HepG2 (cell line): ENCODE measurements around the gene NUDT3. TPM values are rescaled to one million over a fixed set of nuclear protein-coding genes. Genes with fewer than 3 reads are reported as not detected.
A peak's percentile ranks its signal among the peaks of the same experiment; 100 is the strongest.

ENCODE experiments used
- AHR ChIP-seq: IDR thresholded peaks from 2 replicates; pipeline ENCODE4 v1.6.1; 2018; ENCODE audit warnings: missing genetic modification reagents, missing compliant biosample characterization
- ATF6 ChIP-seq: sonication (generic); formaldehyde crosslinking; conservative IDR thresholded peaks from 2 replicates; pipeline ENCODE4 v1.4.0; 2020; ENCODE audit warnings: missing genetic modification reagents
- CEBPG ChIP-seq: IDR thresholded peaks from 2 replicates; pipeline ENCODE4 v1.6.1; 2016
- CHD2 ChIP-seq: IDR thresholded peaks from 2 replicates; pipeline ENCODE4 v1.6.1; 2011; ENCODE audit warnings: low read depth, low read length, improper control_type of control experiment
- DMAP1 ChIP-seq: IDR thresholded peaks from 2 replicates; pipeline ENCODE4 v1.6.1; 2016
- HES4 ChIP-seq: sonication (generic); formaldehyde crosslinking; IDR thresholded peaks from 2 replicates; pipeline ENCODE4 v1.9.0; 2021; ENCODE audit warnings: mild to moderate bottlenecking, missing genetic modification reagents, borderline replicate concordance
- HMG20B ChIP-seq: conservative IDR thresholded peaks from 2 replicates; pipeline ENCODE4 v1.6.1; 2016; ENCODE audit warnings: missing genetic modification reagents, missing compliant biosample characterization
- IKZF1 ChIP-seq: fragments of 450-650 bp; IDR thresholded peaks from 2 replicates; pipeline ENCODE4 v1.7.1; 2016
- MAFG ChIP-seq: sonication (generic); formaldehyde crosslinking; IDR thresholded peaks from 2 replicates; pipeline ENCODE4 v1.5.1; 2020; ENCODE audit warnings: mild to moderate bottlenecking, missing genetic modification reagents
- NFYC ChIP-seq: IDR thresholded peaks from 2 replicates; pipeline ENCODE4 v1.6.1; 2016; ENCODE audit warnings: missing genetic modification reagents, missing compliant biosample characterization
- PAXIP1 ChIP-seq: sonication (generic); formaldehyde crosslinking; conservative IDR thresholded peaks from 2 replicates; pipeline ENCODE4 v1.4.0; 2020; ENCODE audit warnings: mild to moderate bottlenecking, missing genetic modification reagents, moderate library complexity
- RBFOX2 ChIP-seq: fragments of 200-400 bp; formaldehyde crosslinking; IDR thresholded peaks from 2 replicates; pipeline ENCODE4 v1.6.1; 2017; ENCODE audit warnings: low read depth, mild to moderate bottlenecking, low read length
- RCOR2 ChIP-seq: IDR thresholded peaks from 2 replicates; pipeline ENCODE4 v1.6.1; 2016; ENCODE audit warnings: missing biosample characterization, missing genetic modification reagents
- SMAD3 ChIP-seq: sonication (generic); formaldehyde crosslinking; IDR thresholded peaks from 2 replicates; pipeline ENCODE4 v1.4.0; 2020; ENCODE audit warnings: missing genetic modification reagents
- TAF15 ChIP-seq: fragments of 200-400 bp; formaldehyde crosslinking; IDR thresholded peaks from one replicate; pipeline ENCODE4 v1.6.1; 2018; ENCODE audit warnings: mild to moderate bottlenecking, low read depth, low read length; ENCODE audit not compliant: poor library complexity, severe bottlenecking
- UBTF ChIP-seq: sonication (generic); formaldehyde crosslinking; IDR thresholded peaks from 2 replicates; pipeline ENCODE4 v1.4.0; 2020; ENCODE audit warnings: mild to moderate bottlenecking, missing genetic modification reagents
- ZBTB20 ChIP-seq: sonication (generic); formaldehyde crosslinking; IDR thresholded peaks from 2 replicates; pipeline ENCODE4 v1.8.1; 2023; ENCODE audit warnings: missing genetic modification reagents, low read depth, mild to moderate bottlenecking, borderline replicate concordance
- ZFP1 ChIP-seq: IDR thresholded peaks from 2 replicates; pipeline ENCODE4 v1.6.1; 2016
- ZFX ChIP-seq: sonication (generic); formaldehyde crosslinking; IDR thresholded peaks from 2 replicates; pipeline ENCODE4 v1.4.0; 2020; ENCODE audit warnings: mild to moderate bottlenecking, low read depth, missing genetic modification reagents, moderate library complexity
- ZFYVE20 ChIP-seq: sonication (generic); formaldehyde crosslinking; IDR thresholded peaks from 2 replicates; pipeline ENCODE4 v1.8.0; 2023; ENCODE audit warnings: low read depth, mild to moderate bottlenecking, moderate library complexity, missing genetic modification reagents, borderline replicate concordance
- ZMYM3 ChIP-seq: sonication (generic); formaldehyde crosslinking; IDR thresholded peaks from 2 replicates; pipeline ENCODE4 v1.5.1; 2020; ENCODE audit warnings: mild to moderate bottlenecking, missing genetic modification reagents
- ZNF225 ChIP-seq: sonication (generic); formaldehyde crosslinking; IDR thresholded peaks from 2 replicates; pipeline ENCODE4 v1.4.0; 2020; ENCODE audit warnings: mild to moderate bottlenecking, missing genetic modification reagents
- ZNF44 ChIP-seq: sonication (generic); formaldehyde crosslinking; IDR thresholded peaks from 2 replicates; pipeline ENCODE4 v1.5.1; 2020; ENCODE audit warnings: mild to moderate bottlenecking, missing genetic modification reagents
- ZNF580 ChIP-seq: IDR thresholded peaks from 2 replicates; pipeline ENCODE4 v1.6.1; 2016; ENCODE audit warnings: low read depth, borderline replicate concordance
- polyA plus RNA-seq, 8 experiments: library from polyadenylated mRNA; depleted of rRNA in 3 of 8; stranded (reverse) in 7 of 8; unstranded in 1 of 8; fragments of >200 nt; fragmentation: Illumina TruSeq in 4 of 8; extraction: Trizol in 4 of 8; gene quantifications; 2 replicates each; pipeline versions ENCODE4 v1.2.1 to v1.2.3, GENCODE V29; 2011 to 2016; ENCODE audit warnings: low read depth in 4 of 8, missing spikeins in 1 of 8, mixed read lengths in 1 of 8; ENCODE audit not compliant: insufficient read depth in 1 of 8
- total RNA-seq, 5 experiments: library from RNA; depleted of rRNA; stranded (reverse); fragments of >200 nt; fragmentation: Illumina TruSeq; extraction: Trizol; gene quantifications; 2 replicates each; pipeline ENCODE4 v1.2.3, GENCODE V29; 2016; ENCODE audit warnings: low read depth in 1 of 5

The NUDT3 gene
- total and polyA plus RNA-seq, 2 of the 13 experiments (the other 11 are each of a cell fraction or from before 2014, with no cell fraction given), result 20.2 to 20.6 TPM

GRCh38 chr6:34390531-34391472, 1.7 kb downstream of the NUDT3 start (continued):
- TF ChIP-seq MAFG (no peak), ATF6 (CRISPR knock-in tag) (no peak), ZNF580 (CRISPR knock-in tag) (no peak), UBTF (CRISPR knock-in tag) (no peak), ZNF225 (no peak), TAF15 (no peak), ZFYVE20 (CRISPR knock-in tag) (no peak), SMAD3 (CRISPR knock-in tag) (no peak; the same call in 1 of the 2 replicates), RBFOX2 (no peak), AHR (CRISPR knock-in tag) (no peak), HMG20B (peak; percentile 59; the same call in 1 of the 2 replicates), ZNF44 (CRISPR knock-in tag) (no peak), HES4 (CRISPR knock-in tag) (no peak), ZFX (CRISPR knock-in tag) (no peak), IKZF1 (no peak), DMAP1 (CRISPR knock-in tag) (no peak), RCOR2 (CRISPR knock-in tag) (no peak), CEBPG (CRISPR knock-in tag) (peak; percentile 82), PAXIP1 (no peak), ZMYM3 (CRISPR knock-in tag) (no peak), ZBTB20 (CRISPR knock-in tag) (no peak), CHD2 (no peak), NFYC (no peak), ZFP1 (CRISPR knock-in tag) (0 out of 2 replicates have a peak, but pooled peaks have one; percentile 29)
